OCI-LY1 (cell line): ENCODE data around the gene TRMT2B.

Source experiments
- CTCF ChIP-seq: fragments of 200-600 bp; sonication (generic), shearing (Covaris generic); IDR thresholded peaks from 2 replicates; pipeline ENCODE4 v1.5.1; 2017; ENCODE audit warnings: mild to moderate bottlenecking, antibody characterized with exemption, low read length, moderate library complexity, mixed read lengths
- EZH2 ChIP-seq: fragments of 200-600 bp; sonication (generic), shearing (Covaris generic); IDR thresholded peaks from 2 replicates; pipeline ENCODE4 v1.8.0; 2017; ENCODE audit warnings: borderline replicate concordance, mixed run types, mild to moderate bottlenecking, antibody characterized with exemption, low read length, moderate library complexity, mixed read lengths

GRCh38 chrX:101062176-101062575 lies 10.3 kb upstream of the TRMT2B start:
- TF ChIP-seq CTCF (no peak), EZH2 (no peak)
